RWPE2 (cell line): ENCODE results near the gene PLXNA4.

Experiments used
- ATAC-seq: fragments of 200-7000 bp; cut with Tn5 transposase; 3 replicates; pipeline ENCODE4 v1.9.1; 2021; ENCODE audit warnings: low read depth
- DNase-seq: peaks from one replicate; pipeline ENCODE4 v3.0.0-alpha.2; 2020; ENCODE audit warnings: low spot score
- H3K27ac ChIP-seq: fragments of 450-650 bp; 2 replicates; pipeline ENCODE4 v1.5.1; 2017; ENCODE audit warnings: mild to moderate bottlenecking; ENCODE audit not compliant: poor library complexity, severe bottlenecking
- H3K27me3 ChIP-seq: fragments of 250-450 bp; sonication (Bioruptor Pico); 2 replicates; pipeline ENCODE4 v1.5.1; 2021; ENCODE audit warnings: mild to moderate bottlenecking, moderate library complexity; ENCODE audit not compliant: insufficient read depth, poor library complexity, severe bottlenecking
- H3K36me3 ChIP-seq: fragments of 250-450 bp; sonication (Bioruptor Pico); 2 replicates; pipeline ENCODE4 v1.5.1; 2020; ENCODE audit warnings: low read depth, mild to moderate bottlenecking, moderate library complexity
- H3K4me1 ChIP-seq: fragments of 250-450 bp; sonication (Bioruptor Pico); 2 replicates; pipeline ENCODE4 v1.5.1; 2021; ENCODE audit warnings: mild to moderate bottlenecking, moderate library complexity; ENCODE audit not compliant: insufficient read depth, poor library complexity, severe bottlenecking
- H3K4me3 ChIP-seq: fragments of 250-450 bp; sonication (Bioruptor Pico); 2 replicates; pipeline ENCODE4 v1.5.1; 2021; ENCODE audit warnings: mild to moderate bottlenecking, moderate library complexity; ENCODE audit not compliant: severe bottlenecking
- H3K9me3 ChIP-seq: fragments of 250-450 bp; sonication (Bioruptor Pico); 2 replicates; pipeline ENCODE4 v1.5.1; 2021; ENCODE audit warnings: mild to moderate bottlenecking, moderate library complexity; ENCODE audit not compliant: severe bottlenecking
- TF ChIP-seq, protein P1 (sequence below): fragments of 450-650 bp; IDR thresholded peaks from one replicate; pipeline ENCODE4 v1.5.1; 2017; ENCODE audit warnings: mild to moderate bottlenecking, moderate library complexity; ENCODE audit not compliant: poor library complexity, severe bottlenecking

PLXNA4 gene

DNA sequence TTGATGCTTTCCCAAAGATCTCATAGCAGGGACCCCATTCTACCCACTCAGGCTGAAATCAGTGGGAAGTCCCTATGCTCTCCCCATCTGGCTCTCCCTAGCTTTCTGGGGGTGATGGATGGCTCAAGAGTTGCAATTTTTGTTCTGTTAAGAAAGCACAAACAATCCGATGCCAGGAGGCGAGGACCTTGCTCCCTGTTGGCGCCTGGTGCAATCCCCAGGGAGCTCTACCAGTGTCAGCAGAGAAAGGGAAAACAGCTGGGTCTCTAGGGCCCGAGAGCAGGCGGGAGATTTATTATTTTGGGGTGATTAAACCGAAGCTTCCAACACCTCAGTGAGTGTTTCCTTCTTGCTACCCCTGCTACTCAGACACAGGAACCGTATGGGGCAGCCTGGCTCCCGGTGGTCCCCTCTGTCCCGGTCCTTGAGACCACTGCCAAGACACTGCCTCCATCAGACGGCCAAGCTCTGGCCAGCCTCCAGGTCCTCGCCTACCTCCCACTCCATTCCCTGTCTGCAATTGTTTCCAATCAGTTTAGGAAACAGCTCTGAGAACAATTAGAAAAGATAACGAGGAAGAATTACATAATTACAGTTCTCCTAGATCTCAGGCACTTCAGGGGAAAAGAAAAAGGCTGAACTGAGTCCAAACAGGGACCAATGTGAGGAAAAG lies 147.9 kb downstream of the PLXNA4 start:
- Histone ChIP-seq H3K27me3 (no peaks in the 10 kb centered on the region), H3K9me3 (no peaks in the 10 kb centered on the region), H3K27ac (no peak overlapping the region), H3K4me3 (no peak overlapping the region), H3K36me3 (no peaks in the 10 kb centered on the region), H3K4me1 (peaks cover 11% of the 10 kb centered on the region)
- ATAC-seq = no peak
- TF ChIP-seq, protein P1, sequence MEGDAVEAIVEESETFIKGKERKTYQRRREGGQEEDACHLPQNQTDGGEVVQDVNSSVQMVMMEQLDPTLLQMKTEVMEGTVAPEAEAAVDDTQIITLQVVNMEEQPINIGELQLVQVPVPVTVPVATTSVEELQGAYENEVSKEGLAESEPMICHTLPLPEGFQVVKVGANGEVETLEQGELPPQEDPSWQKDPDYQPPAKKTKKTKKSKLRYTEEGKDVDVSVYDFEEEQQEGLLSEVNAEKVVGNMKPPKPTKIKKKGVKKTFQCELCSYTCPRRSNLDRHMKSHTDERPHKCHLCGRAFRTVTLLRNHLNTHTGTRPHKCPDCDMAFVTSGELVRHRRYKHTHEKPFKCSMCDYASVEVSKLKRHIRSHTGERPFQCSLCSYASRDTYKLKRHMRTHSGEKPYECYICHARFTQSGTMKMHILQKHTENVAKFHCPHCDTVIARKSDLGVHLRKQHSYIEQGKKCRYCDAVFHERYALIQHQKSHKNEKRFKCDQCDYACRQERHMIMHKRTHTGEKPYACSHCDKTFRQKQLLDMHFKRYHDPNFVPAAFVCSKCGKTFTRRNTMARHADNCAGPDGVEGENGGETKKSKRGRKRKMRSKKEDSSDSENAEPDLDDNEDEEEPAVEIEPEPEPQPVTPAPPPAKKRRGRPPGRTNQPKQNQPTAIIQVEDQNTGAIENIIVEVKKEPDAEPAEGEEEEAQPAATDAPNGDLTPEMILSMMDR = no peak
- no peak for DNase-seq

DNA sequence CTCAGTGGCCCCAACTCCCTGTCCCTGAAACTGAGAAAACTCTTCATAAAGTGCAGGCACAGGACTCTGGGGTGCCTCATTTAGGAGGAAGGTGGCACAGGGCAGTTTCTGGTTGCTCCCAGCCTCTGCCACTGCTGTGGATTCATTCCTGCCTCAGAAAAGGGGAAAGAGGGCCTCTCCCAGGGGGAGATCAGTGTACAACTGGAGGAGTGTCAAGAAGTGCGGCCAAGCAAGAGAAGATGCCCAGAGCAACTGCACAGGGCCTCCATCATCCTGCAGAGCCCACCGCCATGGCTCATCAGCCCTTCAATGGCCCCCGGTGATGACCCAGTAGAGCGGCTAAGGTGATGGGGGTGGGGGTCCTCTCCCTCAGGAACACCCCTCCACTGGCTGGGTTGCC lies 150.3 kb downstream of the PLXNA4 start:
- ATAC-seq = no peak
- Histone ChIP-seq H3K4me1 (peaks cover 6% of the 10 kb centered on the region), H3K4me3 (no peak overlapping the region), H3K27ac (no peak overlapping the region), H3K27me3 (no peaks in the 10 kb centered on the region), H3K9me3 (no peaks in the 10 kb centered on the region), H3K36me3 (no peaks in the 10 kb centered on the region)
- TF ChIP-seq, protein P1 = no peak
- DNase-seq = no peak

DNA sequence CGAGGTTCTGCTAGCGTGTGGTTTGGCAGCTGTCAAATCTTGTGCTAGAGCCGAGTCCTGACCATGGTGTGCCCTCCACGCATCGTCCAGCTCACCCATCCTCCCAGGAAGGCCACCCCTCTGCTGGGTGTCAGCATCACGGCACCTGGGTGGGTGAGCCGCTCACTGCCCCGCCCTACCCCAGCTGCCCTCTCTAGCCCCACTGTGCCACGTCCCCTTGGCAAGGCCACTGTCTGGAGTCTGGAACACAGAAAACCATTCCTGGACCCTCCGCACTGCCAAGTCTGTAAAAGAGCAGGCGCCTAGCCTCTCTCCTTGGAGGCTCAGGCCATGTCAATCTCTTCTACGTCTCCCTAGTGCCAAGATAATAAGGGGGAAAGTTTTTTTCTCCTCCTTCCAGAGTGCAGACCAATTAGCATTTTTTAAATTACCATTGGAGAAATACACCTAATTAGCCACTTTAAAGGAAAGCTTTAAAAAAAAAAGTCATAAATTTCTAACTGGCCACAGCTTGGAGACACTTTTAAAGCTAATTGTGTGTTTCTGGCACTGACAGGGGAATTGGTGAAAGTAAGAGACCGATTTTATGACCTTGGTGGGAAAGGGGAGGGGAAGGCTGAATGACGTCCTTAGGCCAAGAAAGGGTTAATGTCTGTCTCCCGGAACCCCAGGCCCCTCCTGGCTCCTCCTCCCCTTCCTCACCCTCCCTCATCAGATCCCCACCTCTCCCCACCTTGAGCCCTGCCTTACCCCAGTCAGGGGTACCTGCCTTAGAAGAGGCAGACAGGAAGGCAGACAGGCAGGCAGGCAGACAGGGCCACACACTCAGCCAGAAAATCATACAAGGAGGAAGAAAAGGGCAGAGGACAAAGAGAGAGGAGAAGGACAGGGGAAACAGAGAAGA lies 151.2 kb downstream of the PLXNA4 start:
- no peaks in the 10 kb centered on the region for H3K4me1 ChIP-seq
- H3K9me3 ChIP-seq = no peaks in the 10 kb centered on the region
- TF ChIP-seq, protein P1 = no peak
- DNase-seq (no peak), ATAC-seq (no peak)
- no peak overlapping the region for H3K4me3 ChIP-seq
- H3K36me3 ChIP-seq = no peaks in the 10 kb centered on the region
- H3K27me3 ChIP-seq = no peaks in the 10 kb centered on the region
- no peak overlapping the region for H3K27ac ChIP-seq

DNA sequence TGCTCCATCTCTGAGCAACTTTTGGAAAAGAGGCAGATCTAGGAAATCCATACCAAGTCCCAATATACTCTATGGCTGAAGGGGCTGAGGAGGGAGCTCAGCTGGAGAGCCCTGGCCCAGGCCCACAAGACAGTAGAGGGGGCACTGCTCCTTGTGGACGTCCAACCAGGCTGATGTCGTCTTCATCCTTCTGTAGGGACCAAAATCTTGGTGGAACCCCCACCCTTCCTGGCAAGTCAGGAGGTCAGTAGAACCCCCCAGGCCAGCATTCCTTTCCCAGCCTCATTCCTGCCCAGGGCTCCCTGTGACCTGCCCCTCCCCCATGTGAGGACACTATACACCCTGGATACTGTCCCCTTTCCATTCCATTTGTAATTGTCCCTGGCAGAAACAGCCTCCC lies 152.0 kb downstream of the PLXNA4 start:
- Histone ChIP-seq H3K27me3 (no peaks in the 10 kb centered on the region), H3K27ac (no peak overlapping the region), H3K9me3 (no peaks in the 10 kb centered on the region), H3K36me3 (no peaks in the 10 kb centered on the region), H3K4me3 (no peak overlapping the region), H3K4me1 (no peaks in the 10 kb centered on the region)
- TF ChIP-seq, protein P1 = no peak
- ATAC-seq (no peak), DNase-seq (no peak)
